K562 (cell line): Measurements from ENCODE around the gene PTPRE.

ENCODE experiments used
- BHLHE40 ChIP-seq: IDR thresholded peaks from 2 replicates; pipeline ENCODE4 v1.6.1; 2011; ENCODE audit warnings: low read length, improper control_type of control experiment
- CEBPB ChIP-seq: fragments of 450-650 bp; IDR thresholded peaks from 2 replicates; pipeline ENCODE4 v1.6.1; 2016; ENCODE audit warnings: missing genetic modification characterization, missing compliant biosample characterization
- FOS ChIP-seq: IDR thresholded peaks from 3 replicates; pipeline ENCODE4 v1.6.1; 2011; ENCODE audit not compliant: insufficient read length; ENCODE audit errors: extremely low read depth
- FOXK1 ChIP-seq: sonication (generic); formaldehyde crosslinking; IDR thresholded peaks from 2 replicates; pipeline ENCODE4 v1.8.0; 2022; ENCODE audit warnings: missing genetic modification reagents, mild to moderate bottlenecking, borderline replicate concordance
- MTA3 ChIP-seq: fragments of 450-650 bp; formaldehyde crosslinking; IDR thresholded peaks from 2 replicates; pipeline ENCODE4 v1.6.1; 2017; ENCODE audit warnings: mild to moderate bottlenecking, borderline replicate concordance
- NR3C1 ChIP-seq: sonication (generic); formaldehyde crosslinking; IDR thresholded peaks from 2 replicates; pipeline ENCODE4 v1.8.1; 2022; ENCODE audit warnings: missing genetic modification reagents
- POLR2AphosphoS5 ChIP-seq: IDR thresholded peaks from 2 replicates; pipeline ENCODE4 v1.6.1; 2011; ENCODE audit warnings: mild to moderate bottlenecking, low read depth, low read length, moderate library complexity; ENCODE audit not compliant: control insufficient read depth, insufficient read depth
- REST ChIP-seq, 2 experiments: fragments of 450-650 bp; formaldehyde crosslinking in 1 of 2; IDR thresholded peaks; 2 replicates each; pipeline versions ENCODE4 v1.4.0 to v1.6.1; 2014 to 2020; ENCODE audit warnings: mild to moderate bottlenecking in 2 of 2, borderline replicate concordance in 1 of 2, low read depth in 1 of 2
- RNF2 ChIP-seq: sonication (generic); IDR thresholded peaks from 2 replicates; pipeline ENCODE4 v1.6.1; 2016
- RREB1 ChIP-seq: fragments of 250-450 bp; sonication (Bioruptor Pico); IDR thresholded peaks from 2 replicates; pipeline ENCODE4 v1.4.0; 2020
- TAF1 ChIP-seq: IDR thresholded peaks from 2 replicates; pipeline ENCODE4 v1.6.1; 2011; ENCODE audit warnings: mild to moderate bottlenecking, low read length, moderate library complexity; ENCODE audit not compliant: insufficient read depth, control insufficient read depth, severe bottlenecking; ENCODE audit errors: extremely low read depth
- TF ChIP-seq, protein P1 (sequence below): fragments of 250-450 bp; sonication (Bioruptor Pico); IDR thresholded peaks from 2 replicates; pipeline ENCODE4 v1.5.0; 2021; ENCODE audit warnings: mild to moderate bottlenecking, moderate library complexity
- TF ChIP-seq, protein P2 (sequence below): fragments of 450-650 bp; IDR thresholded peaks from 2 replicates; pipeline ENCODE4 v1.7.1; 2018; ENCODE audit warnings: mild to moderate bottlenecking, low read depth; ENCODE audit not compliant: partially characterized antibody

- TF ChIP-seq, protein P1, sequence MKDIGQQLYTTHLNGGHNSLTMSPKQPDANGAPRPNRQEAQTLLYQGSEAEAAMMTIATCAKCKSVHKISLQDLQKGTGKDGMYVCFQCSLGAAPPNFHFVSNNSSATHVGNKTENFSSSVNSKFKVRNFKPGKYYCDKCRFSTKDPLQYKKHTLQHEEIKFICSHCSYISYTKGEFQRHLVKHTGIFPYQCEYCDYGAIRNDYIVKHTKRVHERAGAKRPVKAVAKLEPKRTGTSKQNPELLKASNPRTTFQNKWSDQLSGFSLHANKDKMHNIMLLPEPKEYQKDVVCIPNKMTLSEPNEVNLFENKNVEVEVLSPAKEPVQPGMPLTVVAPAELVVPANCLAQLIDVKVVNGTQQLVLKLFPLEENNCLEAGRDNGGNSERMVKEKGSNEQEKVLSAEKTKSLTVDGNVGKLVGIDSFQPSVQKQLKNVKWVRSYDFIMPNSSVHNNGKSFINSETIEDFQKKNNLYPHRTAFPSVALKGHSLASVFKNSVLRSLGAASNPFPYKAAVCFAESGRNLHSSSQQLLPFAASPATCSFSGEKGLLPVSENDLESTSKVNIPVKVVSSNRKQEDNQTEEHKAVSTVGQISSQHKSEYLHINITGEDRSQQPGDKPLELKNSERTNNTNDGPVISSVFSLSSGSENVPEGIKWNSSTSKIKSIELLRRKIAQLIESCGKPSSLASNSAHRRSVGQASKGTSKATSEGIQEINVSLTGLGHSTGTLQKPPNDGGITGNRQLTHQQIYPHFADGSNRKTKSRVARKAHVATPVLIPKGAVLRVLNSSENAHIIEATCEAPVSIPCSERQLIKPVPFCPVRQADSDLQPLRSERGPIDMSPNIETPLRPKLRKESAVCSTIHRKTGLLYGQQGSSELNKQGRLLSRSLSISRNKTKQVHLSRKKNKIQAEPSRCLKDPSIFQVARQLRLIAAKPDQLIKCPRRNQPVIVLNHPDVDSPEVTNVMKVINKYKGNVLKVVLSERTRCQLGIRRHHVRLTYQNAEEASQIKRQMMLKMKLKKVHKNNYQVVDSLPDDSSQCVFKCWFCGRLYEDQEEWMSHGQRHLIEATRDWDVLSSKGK (CRISPR knock-in tag) = no peak
- TF ChIP-seq MTA3 (no peak), RREB1 (CRISPR knock-in tag) (no peak), NR3C1 (no peak), POLR2AphosphoS5 (no peak), FOS (no peak), TAF1 (no peak), REST (IDR thresholded peaks at IDR 0.05; ENCODE audit: borderline replicate concordance) (no peak), REST (CRISPR knock-in tag; IDR thresholded peaks at IDR 0.05; ENCODE audit: low read depth) (no peak), FOXK1 (CRISPR knock-in tag) (no peak), CEBPB (tag) (no peak), BHLHE40 (no peak), RNF2 (no peak)
- TF ChIP-seq, protein P2, sequence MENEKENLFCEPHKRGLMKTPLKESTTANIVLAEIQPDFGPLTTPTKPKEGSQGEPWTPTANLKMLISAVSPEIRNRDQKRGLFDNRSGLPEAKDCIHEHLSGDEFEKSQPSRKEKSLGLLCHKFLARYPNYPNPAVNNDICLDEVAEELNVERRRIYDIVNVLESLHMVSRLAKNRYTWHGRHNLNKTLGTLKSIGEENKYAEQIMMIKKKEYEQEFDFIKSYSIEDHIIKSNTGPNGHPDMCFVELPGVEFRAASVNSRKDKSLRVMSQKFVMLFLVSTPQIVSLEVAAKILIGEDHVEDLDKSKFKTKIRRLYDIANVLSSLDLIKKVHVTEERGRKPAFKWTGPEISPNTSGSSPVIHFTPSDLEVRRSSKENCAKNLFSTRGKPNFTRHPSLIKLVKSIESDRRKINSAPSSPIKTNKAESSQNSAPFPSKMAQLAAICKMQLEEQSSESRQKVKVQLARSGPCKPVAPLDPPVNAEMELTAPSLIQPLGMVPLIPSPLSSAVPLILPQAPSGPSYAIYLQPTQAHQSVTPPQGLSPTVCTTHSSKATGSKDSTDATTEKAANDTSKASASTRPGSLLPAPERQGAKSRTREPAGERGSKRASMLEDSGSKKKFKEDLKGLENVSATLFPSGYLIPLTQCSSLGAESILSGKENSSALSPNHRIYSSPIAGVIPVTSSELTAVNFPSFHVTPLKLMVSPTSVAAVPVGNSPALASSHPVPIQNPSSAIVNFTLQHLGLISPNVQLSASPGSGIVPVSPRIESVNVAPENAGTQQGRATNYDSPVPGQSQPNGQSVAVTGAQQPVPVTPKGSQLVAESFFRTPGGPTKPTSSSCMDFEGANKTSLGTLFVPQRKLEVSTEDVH = no peak
These were observed 195.8 kb downstream of the PTPRE start for GRCh38 chr10:128102480-128103228.
